GM18508 (cell line): ENCODE data around the gene RGS11.

ENCODE experiments used
- ATAC-seq: cut with Tn5 transposase; IDR thresholded peaks from one replicate; pipeline ENCODE4 v1.9.1; 2021; ENCODE audit warnings: moderate number of reproducible peaks; ENCODE audit not compliant: insufficient read depth, unreplicated experiment

The RGS11 gene

DNA sequence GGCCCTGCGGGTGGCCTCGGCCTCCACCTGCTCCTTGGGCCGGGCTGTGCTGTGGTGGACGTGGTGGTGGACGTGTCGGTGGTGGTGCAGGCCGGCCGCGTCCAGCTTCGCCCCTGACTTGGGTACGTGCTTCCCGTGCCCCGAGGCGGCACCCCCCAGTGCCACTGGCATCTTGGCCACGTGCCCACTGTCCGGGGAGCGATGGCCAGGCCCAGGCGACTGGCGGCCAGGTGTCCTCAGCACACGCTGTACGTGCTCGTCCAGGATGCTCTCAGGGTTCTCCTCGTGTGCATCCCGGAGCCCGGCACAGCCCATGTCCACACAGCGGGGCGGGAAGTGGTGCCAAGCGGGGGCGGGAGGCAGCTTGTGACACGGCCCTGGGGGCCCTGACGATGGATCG lies 22.1 kb upstream of the RGS11 start:
- no peak for ATAC-seq

GRCh38 chr16:296806-297510 lies 21.2 kb upstream of the RGS11 start:
- ATAC-seq, result no peak

GRCh38 chr16:296276-296675 lies 20.5 kb upstream of the RGS11 start:
- ATAC-seq, result no peak

- ATAC-seq, result no peak
These were observed 17.5 kb upstream of the RGS11 start for GRCh38 chr16:293043-293775.

DNA sequence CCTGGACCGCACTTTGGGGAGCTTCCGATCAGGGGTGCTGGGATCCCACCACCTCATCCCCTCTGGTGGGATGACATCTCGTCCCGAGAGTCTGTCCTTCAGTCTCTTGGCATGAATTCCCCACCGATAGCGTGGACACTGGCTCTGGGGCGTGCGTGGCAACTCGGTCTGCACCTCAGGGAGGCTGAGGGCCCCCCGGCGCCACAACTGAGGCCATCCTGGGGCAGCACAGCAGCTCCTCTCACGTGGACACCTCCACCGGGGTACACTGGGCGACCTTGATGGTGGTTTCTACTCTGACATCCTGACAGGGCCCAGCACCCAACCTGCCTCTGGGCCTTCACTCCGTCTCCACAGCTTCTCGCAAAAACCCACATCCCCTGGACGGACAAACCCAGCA lies 15.8 kb upstream of the RGS11 start:
- ATAC-seq, result no peak

DNA sequence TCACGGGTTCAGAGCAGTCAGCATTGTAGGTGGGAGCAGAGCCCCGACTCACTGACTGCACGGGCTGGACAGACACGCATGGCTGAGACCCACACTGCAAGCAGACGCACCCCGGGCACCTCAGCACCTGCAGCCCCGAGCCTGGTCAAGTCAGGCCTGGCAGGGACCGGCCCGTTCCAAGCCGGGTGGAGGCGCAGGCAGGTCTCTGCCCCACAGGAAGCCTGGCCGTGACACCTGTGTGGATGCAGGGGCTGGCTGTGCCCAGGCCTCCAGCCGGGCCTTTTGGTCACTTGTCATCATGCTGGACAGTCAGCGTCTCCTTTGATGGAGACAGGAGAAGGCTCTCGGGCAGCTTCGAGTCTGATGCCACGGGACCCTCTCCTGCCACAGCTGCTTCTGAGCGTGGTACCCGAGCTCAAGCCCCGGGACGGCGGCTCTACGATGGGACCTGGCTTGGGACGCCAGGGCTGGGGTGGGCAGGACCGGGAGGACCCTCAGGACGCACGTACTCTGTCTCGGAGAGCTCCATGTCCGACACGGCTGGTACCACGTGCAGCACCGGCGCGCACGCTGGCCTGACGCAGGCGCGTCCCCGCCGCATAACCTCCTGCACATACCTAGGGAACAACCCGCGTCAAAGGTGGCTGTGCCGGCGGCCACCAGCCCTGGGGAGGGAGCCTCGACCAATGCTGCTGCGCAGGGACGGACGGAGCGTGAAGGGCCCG lies 15.1 kb upstream of the RGS11 start:
- ATAC-seq, result no peak

- ATAC-seq, result no peak
These were observed 14.4 kb upstream of the RGS11 start for GRCh38 chr16:290015-290680.

DNA sequence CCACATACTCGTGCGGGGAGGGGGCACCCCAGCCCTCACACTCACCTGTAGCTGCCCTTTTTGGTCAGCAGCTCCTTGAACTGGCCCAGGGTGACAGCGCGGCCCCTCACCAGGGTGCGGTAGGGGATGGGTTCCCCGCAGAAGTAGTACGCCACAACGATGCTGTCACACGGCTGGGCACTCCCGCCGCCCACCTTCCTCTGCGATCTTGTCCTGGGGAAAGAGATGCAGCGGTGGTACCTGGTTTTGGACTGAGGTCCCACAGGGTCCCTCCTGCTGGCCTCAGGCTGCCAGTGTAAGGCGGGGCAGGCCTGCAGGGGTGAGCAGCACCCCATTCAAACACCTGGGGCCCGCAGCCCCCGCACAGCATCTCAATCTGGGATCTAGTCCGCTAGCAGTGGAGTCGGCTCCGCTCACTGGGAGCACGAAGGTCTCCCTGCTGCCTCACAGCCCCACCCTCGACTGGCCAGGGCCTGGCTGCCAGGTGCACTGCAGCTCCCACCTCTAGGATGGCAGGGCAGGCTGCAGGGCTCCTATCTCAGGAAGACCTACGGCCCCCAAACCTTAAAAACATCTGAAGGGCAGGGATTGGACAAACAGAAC lies 13.8 kb upstream of the RGS11 start:
- no peak for ATAC-seq

- no peak for ATAC-seq
These were observed 12.5 kb upstream of the RGS11 start for GRCh38 chr16:287981-288920.

- no peak for ATAC-seq
These were observed 11.6 kb upstream of the RGS11 start for GRCh38 chr16:287298-287811.

DNA sequence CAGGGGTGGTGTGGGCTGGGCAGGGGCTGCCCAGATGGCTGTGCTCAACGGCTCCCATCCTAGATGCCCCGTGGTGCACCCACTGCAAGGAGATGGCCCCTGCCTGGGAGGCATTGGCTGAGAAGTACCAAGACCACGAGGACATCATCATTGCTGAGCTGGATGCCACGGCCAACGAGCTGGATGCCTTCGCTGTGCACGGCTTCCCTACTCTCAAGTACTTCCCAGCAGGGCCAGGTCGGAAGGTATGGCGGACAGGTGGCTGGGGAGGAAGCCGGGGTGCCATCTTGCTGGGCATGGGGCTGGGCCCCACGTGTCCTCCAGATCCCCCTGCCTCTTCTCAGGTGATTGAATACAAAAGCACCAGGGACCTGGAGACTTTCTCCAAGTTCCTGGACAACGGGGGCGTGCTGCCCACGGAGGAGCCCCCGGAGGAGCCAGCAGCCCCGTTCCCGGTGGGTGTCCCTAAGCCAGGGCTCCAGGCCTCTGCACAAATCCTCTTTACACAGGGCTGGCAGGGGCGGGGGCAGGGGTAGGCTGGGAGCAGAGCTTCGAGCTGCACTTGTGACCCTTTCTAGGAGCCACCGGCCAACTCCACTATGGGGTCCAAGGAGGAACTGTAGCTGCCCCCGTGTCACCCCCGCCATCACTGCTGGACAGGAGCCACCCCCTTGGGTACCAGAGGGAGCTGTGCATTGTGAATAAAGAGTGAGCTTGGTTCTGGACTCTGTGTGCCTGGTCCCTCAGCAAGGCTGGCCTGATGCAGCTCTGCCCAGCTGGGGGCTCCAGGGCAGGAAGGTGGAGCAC lies 10.9 kb upstream of the RGS11 start:
- ATAC-seq, result no peak

DNA sequence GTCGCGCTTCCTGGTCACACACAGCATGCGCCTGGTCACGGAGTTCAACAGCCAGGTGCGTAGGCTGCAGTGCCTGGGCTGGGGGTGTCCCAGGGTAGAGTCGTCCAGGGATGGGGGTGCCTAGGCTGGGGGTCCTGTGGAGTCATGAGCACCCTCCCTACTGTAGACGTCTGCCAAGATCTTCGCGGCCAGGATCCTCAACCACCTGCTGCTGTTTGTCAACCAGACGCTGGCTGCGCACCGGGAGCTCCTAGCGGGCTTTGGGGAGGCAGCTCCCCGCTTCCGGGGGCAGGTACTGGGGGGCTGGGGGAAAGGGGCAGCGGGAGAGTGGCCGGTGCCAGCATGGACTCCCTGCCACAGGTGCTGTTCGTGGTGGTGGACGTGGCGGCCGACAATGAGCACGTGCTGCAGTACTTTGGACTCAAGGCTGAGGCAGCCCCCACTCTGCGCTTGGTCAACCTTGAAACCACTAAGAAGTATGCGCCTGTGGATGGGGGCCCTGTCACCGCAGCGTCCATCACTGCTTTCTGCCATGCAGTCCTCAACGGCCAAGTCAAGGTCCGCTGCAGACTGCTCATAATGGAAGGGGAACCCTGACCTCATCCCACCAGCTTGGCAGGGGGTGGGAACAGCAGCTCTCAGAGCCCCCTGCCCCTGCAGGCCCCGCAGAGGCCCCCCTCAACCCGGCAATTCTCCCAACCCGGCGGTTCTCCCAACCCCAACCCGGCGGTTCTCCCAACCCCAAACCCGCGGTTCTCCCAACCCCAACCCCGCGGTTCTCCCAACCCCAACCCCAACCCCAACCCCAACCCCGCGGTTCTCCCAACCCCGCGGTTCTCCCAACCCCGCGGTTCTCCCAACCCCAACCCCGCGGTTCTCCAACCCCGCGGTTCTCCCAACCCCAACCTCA lies 9.7 kb upstream of the RGS11 start:
- ATAC-seq, result no peak

DNA sequence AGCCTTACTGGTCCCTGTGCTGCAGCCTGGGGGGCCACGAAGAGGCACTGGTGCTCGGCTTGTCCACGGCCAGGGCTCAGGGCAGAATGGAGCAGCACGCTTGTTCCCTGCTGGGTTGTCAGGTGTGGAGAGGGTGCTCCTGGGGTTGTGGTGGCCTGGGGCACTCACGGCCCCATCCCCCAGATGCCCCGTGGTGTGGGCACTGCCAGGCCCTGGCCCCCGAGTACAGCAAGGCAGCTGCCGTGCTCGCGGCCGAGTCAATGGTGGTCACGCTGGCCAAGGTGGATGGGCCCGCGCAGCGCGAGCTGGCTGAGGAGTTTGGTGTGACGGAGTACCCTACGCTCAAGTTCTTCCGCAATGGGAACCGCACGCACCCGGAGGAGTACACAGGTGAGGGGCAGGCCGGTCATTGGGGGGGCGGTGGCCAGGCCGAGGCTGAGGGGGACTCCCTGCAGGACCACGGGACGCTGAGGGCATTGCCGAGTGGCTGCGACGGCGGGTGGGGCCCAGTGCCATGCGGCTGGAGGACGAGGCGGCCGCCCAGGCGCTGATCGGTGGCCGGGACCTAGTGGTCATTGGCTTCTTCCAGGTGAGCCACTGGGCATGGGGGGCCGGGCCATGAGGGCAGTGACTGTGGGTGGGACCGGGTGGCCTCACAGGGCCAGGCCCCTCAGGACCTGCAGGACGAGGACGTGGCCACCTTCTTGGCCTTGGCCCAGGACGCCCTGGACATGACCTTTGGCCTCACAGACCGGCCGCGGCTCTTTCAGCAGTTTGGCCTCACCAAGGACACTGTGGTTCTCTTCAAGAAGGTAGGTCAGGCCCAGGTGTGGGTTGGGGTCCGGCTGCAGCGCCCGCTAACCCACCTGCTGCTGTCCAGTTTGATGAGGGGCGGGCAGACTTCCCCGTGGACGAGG lies 8.7 kb upstream of the RGS11 start:
- ATAC-seq, result no peak

DNA sequence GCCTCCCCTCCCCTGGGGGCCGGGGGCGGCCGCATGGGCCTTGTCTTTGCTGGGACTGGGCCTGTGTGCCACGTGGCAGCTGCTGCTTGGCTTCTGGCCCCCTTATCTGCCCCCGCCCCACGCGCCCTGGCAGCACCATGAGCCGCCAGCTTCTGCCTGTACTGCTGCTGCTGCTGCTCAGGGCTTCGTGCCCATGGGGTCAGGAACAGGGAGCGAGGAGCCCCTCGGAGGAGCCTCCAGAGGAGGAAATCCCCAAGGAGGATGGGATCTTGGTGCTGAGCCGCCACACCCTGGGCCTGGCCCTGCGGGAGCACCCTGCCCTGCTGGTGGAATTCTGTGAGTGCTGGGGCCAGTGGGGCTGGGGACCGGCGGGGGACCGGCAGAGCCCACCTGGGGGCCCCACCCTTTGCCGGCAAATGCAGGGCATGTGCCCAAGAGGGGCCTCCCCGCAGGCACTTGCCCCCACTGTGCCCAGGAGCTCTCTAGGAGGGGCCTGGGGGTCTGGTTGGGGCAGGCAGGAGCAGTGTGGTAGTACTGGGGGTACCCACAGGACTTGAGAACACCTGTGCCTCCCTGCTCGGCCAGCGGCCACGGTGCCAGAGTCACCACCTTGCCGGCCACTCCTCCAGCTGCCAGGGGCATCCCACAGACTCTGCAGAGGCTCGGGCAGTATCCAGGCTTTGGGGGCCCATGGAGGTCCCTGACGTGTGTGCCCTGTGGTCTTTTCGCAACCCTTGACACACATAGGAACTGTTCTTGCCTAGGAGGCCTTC lies 7.5 kb upstream of the RGS11 start, which contains the start of gene PDIA2:
Gene PDIA2 (plus strand): TSS at position 132 of the 773 bp plus-strand sequence. CDS start 6 bp downstream, at position 138.
- ATAC-seq, result no peak

DNA sequence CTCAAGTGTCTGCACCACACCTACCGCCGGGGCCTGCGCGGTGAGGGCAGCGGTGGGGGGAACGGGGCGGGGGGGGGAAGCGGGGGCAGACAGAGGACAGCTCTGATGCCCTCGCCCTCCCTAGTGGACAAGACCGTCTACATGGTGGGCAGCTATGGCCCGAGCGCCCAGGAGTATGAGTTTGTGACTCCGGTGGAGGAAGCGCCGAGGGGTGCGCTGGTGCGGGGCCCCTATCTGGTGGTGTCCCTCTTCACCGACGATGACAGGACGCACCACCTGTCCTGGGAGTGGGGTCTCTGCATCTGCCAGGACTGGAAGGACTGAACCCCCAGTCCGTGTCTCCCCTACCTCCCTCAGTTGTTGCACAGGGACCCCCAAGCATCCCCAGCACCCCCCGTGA lies 6.7 kb upstream of the RGS11 start:
- no peak for ATAC-seq
